GM19324 (cell line): ENCODE results near the gene DCTD.

Source experiments
- ATAC-seq: cut with Tn5 transposase; IDR thresholded peaks from one replicate; pipeline ENCODE4 v1.9.1; 2021; ENCODE audit warnings: mild to moderate bottlenecking, moderate library complexity; ENCODE audit not compliant: unreplicated experiment, low FRiP score

DCTD gene

DNA sequence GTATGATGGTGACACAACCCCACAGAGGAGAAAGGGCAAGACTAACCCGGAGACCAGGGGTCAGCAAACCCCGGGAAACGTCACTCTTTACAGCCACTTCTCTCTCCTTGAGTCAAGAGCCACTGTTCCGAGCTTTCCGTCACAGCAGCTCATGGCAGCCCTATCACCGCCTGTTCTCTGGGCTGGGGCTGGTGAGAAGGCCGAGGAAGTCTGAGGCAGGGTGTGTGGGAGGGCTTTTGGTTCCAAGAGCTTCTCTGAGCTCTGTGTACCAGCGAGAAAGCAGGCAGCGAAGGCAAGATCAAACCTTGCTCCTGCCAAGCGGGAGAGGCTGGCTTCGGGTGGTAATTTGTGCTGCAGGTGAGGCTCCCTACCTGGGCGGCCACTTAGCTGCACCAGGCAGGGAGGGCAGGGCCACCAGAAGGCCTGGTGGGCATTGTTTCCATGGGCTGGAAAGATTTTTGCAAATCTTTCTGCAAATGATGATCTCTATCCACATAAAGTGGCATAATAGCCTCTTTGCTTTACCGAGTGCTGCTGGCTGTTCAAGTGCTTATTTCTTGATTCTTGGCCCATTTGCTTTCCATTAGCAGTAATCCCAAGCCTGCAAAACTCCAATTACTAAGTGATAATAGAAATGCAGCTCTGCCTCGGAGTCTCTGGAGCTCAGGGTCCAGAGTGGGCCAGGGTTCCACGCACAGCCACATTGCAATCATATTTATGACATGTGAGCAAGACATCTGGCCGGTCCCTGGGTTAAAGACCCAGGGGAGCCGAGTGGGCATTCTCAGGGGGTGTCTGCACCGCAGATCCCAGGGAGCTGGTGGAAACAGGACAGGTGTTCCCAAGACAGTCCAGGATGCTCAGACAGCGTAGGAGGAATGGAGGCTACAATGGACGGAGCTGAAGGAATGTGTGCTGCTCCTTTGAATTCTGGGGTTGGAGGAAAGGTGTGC is 41.5 kb downstream of the DCTD start:
- no peak for ATAC-seq

DNA sequence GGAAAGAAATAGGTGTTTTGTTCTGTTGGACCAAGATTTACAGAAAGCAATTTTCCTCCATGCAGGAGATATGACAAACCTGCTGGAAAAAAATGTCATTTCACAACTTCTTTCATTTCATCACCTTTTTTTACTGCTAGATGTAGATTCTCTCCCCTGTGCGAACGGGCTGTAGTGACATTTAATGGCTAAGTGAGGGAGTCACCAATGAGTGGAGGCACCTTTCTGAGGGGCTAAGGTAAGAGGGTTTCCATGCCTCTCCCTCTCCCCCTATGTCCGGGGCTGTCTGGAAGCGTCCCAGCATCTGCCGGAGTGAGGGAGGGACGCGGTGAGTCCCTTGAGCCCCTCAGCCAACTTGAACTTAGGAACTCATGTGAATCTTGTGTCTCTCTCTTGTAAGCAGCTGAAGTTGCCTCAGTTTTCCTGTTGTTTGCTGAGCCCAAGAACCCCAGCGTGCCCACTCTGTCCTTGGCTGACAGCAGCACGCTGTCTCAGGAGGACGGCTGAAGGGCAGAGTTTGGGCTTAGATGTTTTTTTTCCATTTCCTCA is 42.3 kb downstream of the DCTD start:
- ATAC-seq: no peak

DNA sequence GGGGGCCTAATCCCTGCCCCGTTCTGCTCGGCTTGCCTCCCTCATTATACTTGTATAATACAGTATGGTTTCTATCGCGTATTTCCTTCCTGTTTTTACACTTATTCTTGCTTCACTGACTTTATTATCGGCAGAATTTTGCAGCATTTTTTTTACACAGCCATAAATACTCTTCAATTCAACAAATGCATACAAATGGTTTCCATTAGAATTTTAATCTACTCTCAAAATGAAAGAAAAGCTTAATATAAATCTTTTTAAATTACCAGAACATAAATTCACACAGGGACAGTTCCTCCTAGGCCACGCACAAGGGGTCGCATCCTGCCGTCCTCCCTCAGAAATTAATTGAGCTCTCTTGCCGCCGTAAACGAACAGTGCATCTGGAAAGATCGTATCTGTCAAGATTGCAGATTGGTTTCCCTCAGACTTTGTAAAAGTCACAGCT is 42.9 kb downstream of the DCTD start:
- no peak for ATAC-seq

DNA sequence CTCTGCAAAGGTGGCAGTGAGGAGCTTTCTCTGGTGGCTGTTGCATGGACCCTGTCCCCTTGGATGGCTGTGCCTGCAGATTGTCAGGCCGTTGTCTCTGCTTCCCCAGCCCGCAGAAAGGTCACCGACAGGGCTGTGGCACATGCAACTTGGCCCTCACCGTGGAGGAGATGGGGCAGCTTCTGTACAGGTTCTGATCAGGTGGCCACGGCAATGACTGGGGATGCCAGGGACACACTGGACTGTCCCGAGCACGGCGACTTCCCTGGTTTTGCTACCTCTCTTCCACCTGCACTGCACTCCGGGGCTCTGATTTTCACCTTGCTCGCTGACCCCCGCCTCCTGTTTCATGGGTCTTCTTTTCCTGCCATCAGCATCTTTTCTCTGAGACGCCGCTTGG is 43.5 kb downstream of the DCTD start:
- ATAC-seq: no peak

DNA sequence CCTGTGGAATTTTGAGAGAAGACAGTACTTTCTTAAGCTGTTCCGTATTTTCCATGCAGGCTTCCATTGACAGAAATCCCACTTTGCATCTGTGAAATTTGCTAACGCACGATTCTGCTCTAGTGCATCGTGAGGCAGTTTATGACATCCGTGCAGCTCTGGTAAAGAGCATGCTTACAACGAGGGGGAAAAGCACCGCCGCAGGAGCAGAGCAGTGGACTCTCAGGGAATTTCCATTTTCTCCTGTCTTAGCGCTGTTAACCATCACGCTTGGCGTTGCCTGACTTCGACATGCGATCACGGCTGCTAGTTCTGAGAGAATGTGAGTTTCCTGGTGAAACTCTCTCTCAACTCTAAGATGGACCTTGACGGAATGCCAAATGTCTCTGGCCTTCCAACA is 43.9 kb downstream of the DCTD start:
- no peak for ATAC-seq

DNA sequence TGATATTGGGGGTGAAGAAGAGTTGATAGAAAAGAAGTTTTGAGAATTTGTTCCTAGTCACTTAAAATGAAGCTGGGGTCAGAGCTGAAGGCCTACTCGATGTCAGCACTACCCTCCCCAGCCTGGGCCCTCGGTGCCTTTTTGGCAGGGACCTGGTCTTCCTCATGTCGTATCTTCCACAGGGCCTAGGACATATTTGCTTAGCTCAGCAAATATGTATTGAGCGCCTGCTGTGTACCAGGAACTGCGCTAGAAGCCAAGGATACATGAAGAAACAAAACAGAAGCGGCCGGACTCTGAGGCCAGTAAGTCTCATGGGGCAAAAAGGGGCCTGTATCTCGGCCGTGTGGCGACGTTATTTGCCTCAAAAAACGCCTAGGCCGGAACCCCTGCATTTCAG is 44.3 kb downstream of the DCTD start:
- ATAC-seq: no peak

DNA sequence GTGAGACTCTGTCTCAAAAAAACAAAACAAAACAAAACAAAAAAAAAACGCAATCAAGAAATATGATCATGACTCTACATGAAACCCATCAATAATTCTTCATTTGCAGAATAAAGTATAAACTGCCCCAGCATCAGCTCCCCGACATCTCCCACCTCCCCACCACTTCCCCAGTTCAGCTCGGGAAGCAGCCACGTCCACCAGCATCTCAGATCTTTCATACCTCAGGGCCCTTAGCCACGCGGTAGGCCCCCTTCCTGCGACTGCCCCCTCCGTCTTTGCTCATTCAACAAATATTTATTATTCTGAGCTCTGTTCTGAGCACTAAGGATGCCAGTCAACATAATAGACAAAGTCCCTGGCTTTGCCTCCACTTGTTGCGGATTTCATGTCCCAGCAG is 45.6 kb downstream of the DCTD start:
- ATAC-seq: no peak

DNA sequence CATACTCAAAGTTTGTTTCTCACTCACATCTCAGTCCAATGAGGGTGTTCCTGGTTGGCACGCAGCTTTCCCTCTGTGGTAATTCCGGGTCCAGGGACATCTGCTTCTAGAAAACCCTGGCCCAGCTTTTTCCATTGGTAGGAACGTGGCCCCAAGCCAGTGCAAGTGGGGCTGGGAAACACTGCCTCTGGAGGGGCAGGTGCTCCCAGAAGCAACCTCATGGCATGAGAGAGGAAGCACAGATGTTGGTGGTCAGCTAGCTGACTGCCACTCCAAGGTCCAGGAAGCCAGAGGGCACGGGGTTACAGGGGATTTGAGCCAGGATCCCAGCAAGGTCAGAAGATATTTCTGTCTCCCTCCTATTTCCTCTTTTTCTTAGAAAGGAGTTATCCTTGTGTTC is 47.5 kb downstream of the DCTD start:
- ATAC-seq: no peak

DNA sequence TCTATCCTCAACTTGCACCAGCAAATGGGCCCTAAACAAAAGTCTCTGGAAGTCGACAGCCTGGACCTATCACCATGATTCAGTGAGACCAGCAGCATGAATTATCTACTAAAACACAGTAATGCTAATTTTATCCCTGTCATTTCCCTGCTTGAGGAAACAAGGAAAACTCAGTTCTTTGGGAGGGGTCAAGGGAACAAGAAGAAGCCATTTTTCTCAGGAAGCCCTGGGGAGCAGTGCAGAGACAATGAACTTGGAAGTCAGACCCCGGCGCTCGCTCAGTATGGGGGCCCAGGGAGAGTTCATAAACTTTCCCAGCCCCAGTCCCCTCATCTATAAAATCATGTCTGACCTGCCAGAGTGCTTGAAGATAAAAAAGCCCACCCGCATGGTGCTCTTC is 50.4 kb downstream of the DCTD start:
- no peak for ATAC-seq

DNA sequence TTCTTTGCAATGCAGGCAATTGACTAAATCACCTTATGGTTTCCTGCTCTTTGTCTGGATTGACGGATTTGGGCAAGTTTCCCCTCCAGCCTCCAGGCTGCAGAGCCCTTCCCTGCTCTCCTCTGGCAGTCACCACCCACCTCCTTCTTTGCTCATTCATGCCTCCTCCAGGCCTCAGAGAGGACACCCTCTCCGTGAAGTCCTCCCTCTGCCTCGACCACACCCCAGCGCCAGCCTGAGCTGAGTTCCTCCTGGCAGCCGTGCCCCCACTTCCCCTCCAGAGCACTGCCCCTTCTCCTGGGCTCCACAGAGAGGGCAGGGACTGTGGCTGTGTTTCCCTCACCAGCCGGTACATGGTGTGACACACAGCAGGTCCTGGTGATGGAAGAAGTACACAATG is 53.7 kb downstream of the DCTD start:
- ATAC-seq: no peak

DNA sequence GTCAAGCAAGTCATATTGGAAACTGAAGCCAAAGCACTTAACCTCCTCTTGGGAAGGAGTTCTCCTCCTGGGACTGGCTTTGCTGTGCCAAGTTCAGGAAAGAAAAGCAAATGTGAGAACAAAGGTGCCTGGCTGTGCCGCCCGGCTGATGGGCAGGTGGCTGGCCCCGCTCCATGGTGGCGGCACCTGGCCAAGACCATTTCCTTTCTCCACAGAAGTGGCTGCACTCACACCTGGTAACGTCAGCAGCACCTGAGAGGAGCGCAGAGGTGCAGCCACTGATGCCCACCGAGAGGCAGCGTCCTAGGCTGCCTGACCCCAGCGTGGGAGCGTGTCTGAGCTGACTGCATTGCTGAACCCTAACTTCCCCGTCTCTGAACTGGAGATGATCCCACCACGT is 54.3 kb downstream of the DCTD start:
- no peak for ATAC-seq

DNA sequence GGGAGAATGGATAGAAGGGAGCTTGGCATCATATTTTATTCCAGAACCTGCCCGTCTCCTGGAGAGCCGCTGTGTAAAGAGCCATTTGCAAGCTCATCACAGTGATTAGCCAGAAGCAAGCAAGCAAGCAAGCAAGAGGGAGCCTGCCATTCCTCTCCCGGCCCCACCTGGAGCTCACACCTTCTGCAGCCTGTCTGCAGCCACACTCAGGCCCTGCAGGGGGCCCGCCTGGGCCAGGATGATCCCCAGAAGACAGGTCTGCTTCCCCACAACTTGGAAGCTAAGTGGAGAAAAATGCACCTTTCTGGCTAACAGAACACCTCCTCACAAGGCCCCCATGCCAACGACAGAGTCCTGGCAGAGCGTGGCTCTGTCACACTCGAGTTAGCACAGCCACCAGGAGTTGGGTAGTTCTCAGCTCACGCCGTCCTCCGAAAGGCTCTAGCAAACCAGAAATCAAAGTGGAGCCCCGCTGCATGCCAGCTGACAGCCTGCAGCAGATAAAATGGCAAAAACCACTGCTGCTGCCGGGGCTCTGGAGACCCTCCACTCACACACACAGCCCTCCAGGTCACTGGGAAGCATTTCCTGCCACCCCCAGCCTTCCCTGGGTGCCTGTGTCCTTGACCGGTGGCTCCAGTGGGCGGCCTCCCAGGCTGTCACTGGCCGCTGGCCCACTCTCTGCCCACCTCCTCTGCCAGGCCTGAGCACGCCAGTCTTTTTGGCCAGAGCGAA is 54.9 kb downstream of the DCTD start:
- ATAC-seq: no peak

DNA sequence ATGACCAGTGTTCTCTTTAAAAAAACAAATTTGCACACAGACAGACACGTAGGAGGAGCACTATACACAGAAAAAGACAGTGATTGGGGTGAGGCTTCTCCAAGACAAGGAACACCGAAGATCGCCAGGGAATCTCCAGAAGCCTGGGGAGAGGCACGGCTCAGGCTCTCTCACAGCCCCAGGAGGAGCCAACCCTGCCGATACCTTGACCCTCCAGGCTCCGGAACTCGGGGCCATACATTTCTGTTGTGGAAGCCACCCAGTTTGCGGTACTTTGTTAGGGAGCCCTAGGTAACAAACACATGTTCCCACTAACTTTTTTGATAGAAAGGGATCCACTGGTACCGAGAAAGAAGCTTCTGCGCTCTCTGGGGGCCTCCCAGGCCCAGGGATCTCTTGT is 55.8 kb downstream of the DCTD start:
- no peak for ATAC-seq

DNA sequence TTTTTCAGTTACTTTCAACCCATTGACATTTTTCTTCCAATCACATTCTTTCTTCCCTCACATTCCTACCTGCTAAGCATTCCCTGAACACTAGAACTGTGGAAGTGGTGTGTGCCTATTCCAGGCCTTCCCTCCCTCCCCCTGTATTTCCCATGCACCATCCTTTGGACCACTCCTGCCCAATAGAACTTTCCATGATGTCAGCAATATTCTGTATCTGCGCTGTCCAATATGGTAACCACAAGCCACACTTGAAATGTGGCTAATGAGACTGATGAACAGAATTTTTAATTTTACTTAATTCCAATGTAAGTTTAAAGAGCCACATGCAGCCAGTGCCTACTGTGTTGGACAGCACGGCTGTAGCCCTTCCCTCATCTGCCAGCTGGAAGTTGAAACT is 57.5 kb downstream of the DCTD start:
- no peak for ATAC-seq

DNA sequence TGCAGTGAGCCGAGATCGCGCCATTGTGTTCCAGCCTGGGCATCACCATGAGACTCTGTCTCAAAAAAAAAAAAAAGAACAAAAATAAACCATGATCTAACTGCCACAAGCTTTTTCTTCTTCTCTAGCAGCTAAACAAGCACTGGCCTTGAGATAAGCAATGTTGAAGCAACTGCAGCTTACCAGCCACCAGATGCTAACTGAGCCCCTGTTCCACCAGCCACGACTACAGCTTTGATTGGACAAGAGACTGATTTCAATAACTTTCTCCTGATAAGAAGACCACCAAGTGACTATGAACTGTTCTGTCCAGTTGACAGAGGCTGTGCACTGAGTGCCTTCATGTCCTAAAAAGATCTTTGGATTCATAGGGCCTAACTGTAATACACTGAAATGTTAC is 58.5 kb downstream of the DCTD start:
- ATAC-seq: no peak

DNA sequence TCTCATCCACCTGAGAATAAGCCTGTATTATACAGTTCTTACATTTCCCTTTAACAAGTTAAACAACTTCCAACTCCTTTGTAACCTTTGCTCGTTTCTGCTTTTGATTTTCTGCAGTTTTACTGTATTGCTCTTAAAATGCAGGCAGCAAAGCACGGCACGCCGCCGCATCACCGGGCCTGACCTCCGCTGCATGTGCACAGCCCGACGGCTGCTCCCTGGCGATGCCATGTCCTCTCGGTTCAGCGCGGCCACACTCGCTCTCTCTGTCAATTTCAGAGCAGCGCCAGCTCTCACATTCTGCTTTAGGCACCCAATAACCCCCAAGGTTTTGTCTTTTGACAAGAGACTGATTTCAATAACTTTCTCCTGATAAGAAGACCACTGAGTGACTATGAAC is 60.3 kb downstream of the DCTD start:
- no peak for ATAC-seq

DNA sequence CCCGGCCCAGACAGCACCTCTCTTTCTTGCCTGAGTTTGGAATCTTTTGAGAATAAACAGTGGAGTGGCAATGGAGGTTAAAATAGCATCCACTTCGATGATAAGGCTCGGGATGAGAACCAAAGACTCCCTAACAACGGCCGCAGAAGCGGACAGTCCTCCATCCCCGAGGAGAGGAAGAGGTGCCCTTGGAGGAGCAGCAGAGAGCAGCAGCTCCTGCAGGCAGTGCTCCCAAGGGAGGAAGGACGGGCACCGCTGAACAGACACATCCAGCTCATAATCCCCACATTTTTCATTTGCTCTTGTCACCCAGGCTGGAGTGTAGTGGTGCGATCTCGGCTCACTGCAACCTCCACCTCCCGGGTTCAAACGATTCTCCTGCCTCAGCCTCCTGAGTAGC is 61.3 kb downstream of the DCTD start:
- no peak for ATAC-seq

DNA sequence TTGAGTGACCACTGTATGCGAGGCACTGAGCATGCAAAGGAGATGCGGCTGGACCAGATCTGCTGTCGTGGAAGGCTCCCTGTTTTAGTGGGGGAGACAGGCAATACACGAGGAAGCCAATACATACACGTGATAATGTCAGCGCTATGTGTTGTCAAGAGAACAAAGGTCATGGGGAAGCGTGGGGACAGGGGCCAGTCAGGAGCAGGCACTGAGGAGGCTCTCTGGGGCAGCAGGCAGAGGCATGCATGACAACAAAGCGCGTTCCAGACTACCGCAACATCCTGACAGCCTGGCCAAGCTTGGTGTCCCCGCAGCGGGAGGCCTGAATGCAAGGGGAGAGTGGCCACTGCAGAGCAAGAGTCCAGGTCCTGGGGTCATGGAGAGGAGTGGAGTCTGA is 61.9 kb downstream of the DCTD start:
- ATAC-seq: no peak

DNA sequence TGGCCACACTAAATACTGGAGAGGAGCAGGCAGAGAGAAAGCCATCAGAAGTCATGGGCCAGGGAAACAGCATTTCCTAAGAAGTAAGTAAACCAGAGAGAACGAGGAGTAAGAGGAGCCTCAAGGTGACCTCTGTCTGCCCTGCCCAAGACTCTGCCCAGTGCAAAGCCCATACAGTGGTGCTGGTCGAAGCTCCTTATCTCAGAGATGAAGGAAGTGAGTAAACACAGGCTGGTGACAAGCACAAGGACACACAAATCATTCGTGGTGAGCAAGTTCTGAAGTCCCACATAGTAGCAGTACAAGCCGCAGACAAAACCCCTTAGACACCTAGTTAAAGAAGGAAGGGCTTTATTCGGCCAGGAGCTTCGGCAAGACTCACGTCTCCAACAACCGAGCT is 62.7 kb downstream of the DCTD start:
- ATAC-seq: no peak

DNA sequence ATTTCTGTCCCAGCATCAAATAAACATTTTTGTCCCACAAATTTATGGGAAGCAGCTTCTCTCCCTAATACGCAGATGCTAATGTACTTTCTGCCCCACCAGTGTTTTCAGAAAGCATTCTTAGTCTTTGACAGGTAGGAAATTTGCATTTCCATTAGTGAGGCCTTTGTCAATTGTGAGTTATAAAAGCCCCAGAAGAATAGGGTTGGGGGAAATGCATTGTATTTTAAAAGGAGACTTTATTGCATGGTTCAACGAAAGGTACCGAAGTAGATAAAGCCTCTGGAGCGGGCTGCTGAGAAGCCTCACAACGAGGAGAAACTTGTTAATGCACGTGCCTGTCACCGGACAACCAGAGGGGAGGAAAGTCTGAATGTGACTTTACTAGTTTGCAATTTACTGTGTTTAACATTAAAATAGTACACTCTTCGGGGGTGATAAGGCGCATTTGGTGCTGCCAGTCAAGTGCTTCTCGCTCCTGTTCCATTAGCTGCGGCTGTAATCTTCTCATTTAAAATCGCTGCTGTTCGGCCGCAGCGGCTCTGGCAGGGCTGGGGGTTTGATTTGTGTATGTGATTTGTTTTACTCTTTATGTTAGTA is 63.4 kb downstream of the DCTD start:
- no peak for ATAC-seq

DNA sequence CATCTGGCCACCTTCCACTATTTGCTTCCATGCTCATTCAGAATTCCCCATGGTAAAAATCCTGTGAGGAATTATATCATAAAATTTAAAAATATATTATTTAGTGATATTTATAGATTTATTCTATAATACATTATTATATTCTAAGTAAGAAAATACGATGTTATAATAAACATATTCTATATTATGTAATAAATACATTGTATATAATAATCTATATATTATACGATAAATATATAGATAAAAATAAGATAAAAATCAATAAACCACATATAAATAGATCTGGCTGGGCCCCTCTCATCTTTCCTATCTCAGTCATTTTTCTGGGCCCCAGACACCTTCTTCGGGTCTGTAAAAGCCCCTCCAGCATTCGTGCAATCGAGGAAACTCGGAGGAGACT is 68.5 kb downstream of the DCTD start:
- no peak for ATAC-seq
